Esophagus (tissue), 2 donors: ENCODE results near the gene SYNE1. TPM values are rescaled to one million over a fixed set of nuclear protein-coding genes. Genes with fewer than 3 reads are reported as not detected.
"Not testable (repeated sequence)": the region's sequence is repeated elsewhere in the genome, so short reads cannot be mapped to it uniquely, and the experiment has no call there.

Experiments
- H3K27ac ChIP-seq, 2 donors: one replicate each; pipeline ENCODE4 v1.5.1; 2013; ENCODE audit warnings: low read depth in 2 of 2, mild to moderate bottlenecking in 2 of 2, inconsistent platforms in 1 of 2, low read length in 1 of 2, moderate library complexity in 1 of 2
- H3K27me3 ChIP-seq, 2 donors: one replicate each; pipeline ENCODE4 v1.6.1; 2013; ENCODE audit warnings: low read length in 2 of 2, control low read depth in 1 of 2, mild to moderate bottlenecking in 1 of 2; ENCODE audit not compliant: insufficient read depth in 2 of 2, control insufficient read depth in 1 of 2
- H3K36me3 ChIP-seq, 2 donors: one replicate each; pipeline ENCODE4 v1.6.1; 2013; ENCODE audit warnings: low read length in 1 of 2; ENCODE audit not compliant: control insufficient read depth in 2 of 2, insufficient read depth in 2 of 2
- H3K4me1 ChIP-seq, 2 donors: one replicate each; pipeline ENCODE4 v1.6.1; 2013; ENCODE audit warnings: low read length in 1 of 2; ENCODE audit not compliant: control insufficient read depth in 2 of 2, insufficient read depth in 2 of 2
- H3K4me3 ChIP-seq, 2 donors: one replicate each; pipeline ENCODE4 v1.5.1; 2013; ENCODE audit warnings: low read length in 2 of 2, mild to moderate bottlenecking in 2 of 2, low read depth in 1 of 2, moderate library complexity in 1 of 2
- H3K9me3 ChIP-seq, 2 donors: one replicate each; pipeline ENCODE4 v1.6.1; 2013; ENCODE audit warnings: mild to moderate bottlenecking in 2 of 2, low read depth in 1 of 2, low read length in 1 of 2, moderate library complexity in 1 of 2; ENCODE audit not compliant: control insufficient read depth in 2 of 2, insufficient read depth in 1 of 2
- WGBS, 2 donors: extraction: QIAGEN DNeasy Blood & Tissue Kit; methylation state at CpG; one replicate each; pipeline ENCODE4 v1.1.7; 2013; 5-methylcytosine and 5-hydroxymethylcytosine counted together
- polyA plus RNA-seq, 2 donors: library from polyadenylated mRNA; stranded (reverse); fragments of 200-250 nt; gene quantifications; one replicate each; pipeline ENCODE4 v1.2.3, GENCODE V29; 2013
- donor health status: healthy with polysubstance abuse.
- donor health status: Bipolar disorder and iron deficiency.

SYNE1 gene
- polyA plus RNA-seq, 2 donors, result 5.4 to 7.1 TPM

- H3K9me3 ChIP-seq, result no peaks in the 10 kb centered on the region
- WGBS, 2 donors, result 93 to 97% methylated on average over 1 of the region's 1 CpG
Measured at GRCh38 chr6:152557502-152557901, 79.7 kb downstream of the SYNE1 start.

GRCh38 chr6:152554851-152555250, 82.3 kb downstream of the SYNE1 start:
- H3K36me3 ChIP-seq, result no peaks in the 10 kb centered on the region
- H3K4me1 ChIP-seq, result no peaks in the 10 kb centered on the region
- 76 to 88% methylated on average over 1 of the region's 1 CpG for WGBS, 2 donors
- no peaks in the 10 kb centered on the region for H3K27me3 ChIP-seq
- H3K27ac ChIP-seq, result no peak overlapping the region
- no peaks in the 10 kb centered on the region for H3K9me3 ChIP-seq
- H3K4me3 ChIP-seq, result no peak overlapping the region

More at GRCh38 chr6:152557502-152557901, 79.7 kb downstream of the SYNE1 start:
- H3K27ac ChIP-seq, result no peak overlapping the region
- H3K27me3 ChIP-seq, result no peaks in the 10 kb centered on the region
- no peaks in the 10 kb centered on the region for H3K36me3 ChIP-seq
- H3K4me1 ChIP-seq, result no peaks in the 10 kb centered on the region
- H3K4me3 ChIP-seq, result no peak overlapping the region

GRCh38 chr6:152552616-152553209, 84.4 kb downstream of the SYNE1 start:
- Histone ChIP-seq H3K9me3 (no peaks in the 10 kb centered on the region), H3K4me1 (no peaks in the 10 kb centered on the region), H3K4me3 (no peak overlapping the region), H3K27ac (no peak overlapping the region), H3K36me3 (no peaks in the 10 kb centered on the region), H3K27me3 (no peaks in the 10 kb centered on the region)
- 33 to 38% methylated on average over 9 of the region's 9 CpGs for WGBS, 2 donors

GRCh38 chr6:152543519-152543918, 93.6 kb downstream of the SYNE1 start:
- H3K36me3 ChIP-seq, result no peaks in the 10 kb centered on the region
- H3K4me1 ChIP-seq, result no peaks in the 10 kb centered on the region
- H3K4me3 ChIP-seq, result no peak overlapping the region
- no peaks in the 10 kb centered on the region for H3K27me3 ChIP-seq
- 66 to 77% methylated on average over 2 of the region's 2 CpGs for WGBS, 2 donors
- no peaks in the 10 kb centered on the region for H3K9me3 ChIP-seq
- H3K27ac ChIP-seq, result no peak overlapping the region

- H3K36me3 ChIP-seq, result no peaks in the 10 kb centered on the region
- no peak overlapping the region for H3K4me3 ChIP-seq
- no peak overlapping the region for H3K27ac ChIP-seq
- no peaks in the 10 kb centered on the region for H3K9me3 ChIP-seq
- no peaks in the 10 kb centered on the region for H3K27me3 ChIP-seq
- 84 to 87% methylated on average over 2 of the region's 2 CpGs for WGBS, 2 donors
- no peaks in the 10 kb centered on the region for H3K4me1 ChIP-seq
Measured at GRCh38 chr6:152540381-152540780, 96.8 kb downstream of the SYNE1 start.

- Histone ChIP-seq H3K4me1 (no peaks in the 10 kb centered on the region), H3K27ac (no peak overlapping the region), H3K9me3 (no peaks in the 10 kb centered on the region), H3K4me3 (no peak overlapping the region), H3K27me3 (no peaks in the 10 kb centered on the region), H3K36me3 (no peaks in the 10 kb centered on the region)
- WGBS, 2 donors, result 80% methylated on average over 1 of the region's 1 CpG
Measured at GRCh38 chr6:152534541-152534940, 102.6 kb downstream of the SYNE1 start.

- Histone ChIP-seq H3K27ac (no peak overlapping the region), H3K36me3 (no peaks in the 10 kb centered on the region), H3K9me3 (no peaks in the 10 kb centered on the region), H3K4me3 (no peak overlapping the region), H3K27me3 (no peaks in the 10 kb centered on the region), H3K4me1 (no peaks in the 10 kb centered on the region)
- WGBS, 2 donors, result 65 to 68% methylated on average over 3 of the region's 3 CpGs
Measured at GRCh38 chr6:152532556-152533422, 104.4 kb downstream of the SYNE1 start.

- 79 to 80% methylated on average over 3 of the region's 3 CpGs for WGBS, 2 donors
- Histone ChIP-seq H3K36me3 (no peaks in the 10 kb centered on the region), H3K4me3 (no peak overlapping the region), H3K27ac (no peak overlapping the region), H3K4me1 (no peaks in the 10 kb centered on the region), H3K27me3 (no peaks in the 10 kb centered on the region), H3K9me3 (no peaks in the 10 kb centered on the region)
Measured at GRCh38 chr6:152531659-152532058, 105.5 kb downstream of the SYNE1 start.

- Histone ChIP-seq H3K4me1 (no peaks in the 10 kb centered on the region), H3K36me3 (no peaks in the 10 kb centered on the region), H3K4me3 (no peak overlapping the region), H3K9me3 (no peaks in the 10 kb centered on the region), H3K27me3 (no peaks in the 10 kb centered on the region), H3K27ac (no peak overlapping the region)
Measured at GRCh38 chr6:152529369-152529768, 107.8 kb downstream of the SYNE1 start.

GRCh38 chr6:152514120-152514519, 123.0 kb downstream of the SYNE1 start:
- H3K9me3 ChIP-seq, H3K4me1 ChIP-seq, H3K4me3 ChIP-seq, H3K36me3 ChIP-seq, H3K27ac ChIP-seq, H3K27me3 ChIP-seq: not testable (repeated sequence)
- WGBS, 2 donors, result 84 to 85% methylated on average over 1 of the region's 1 CpG
